Measurements from ENCODE around the gene SLC39A3. TPM values are rescaled to one million over a fixed set of nuclear protein-coding genes. Genes with fewer than 3 reads are reported as not detected.

The SLC39A3 gene
- total and polyA plus RNA-seq, 2 of the 8 experiments (the other 6 are each of a cell fraction or from before 2014, with no cell fraction given) = 33.0 to 52.9 TPM

DNA sequence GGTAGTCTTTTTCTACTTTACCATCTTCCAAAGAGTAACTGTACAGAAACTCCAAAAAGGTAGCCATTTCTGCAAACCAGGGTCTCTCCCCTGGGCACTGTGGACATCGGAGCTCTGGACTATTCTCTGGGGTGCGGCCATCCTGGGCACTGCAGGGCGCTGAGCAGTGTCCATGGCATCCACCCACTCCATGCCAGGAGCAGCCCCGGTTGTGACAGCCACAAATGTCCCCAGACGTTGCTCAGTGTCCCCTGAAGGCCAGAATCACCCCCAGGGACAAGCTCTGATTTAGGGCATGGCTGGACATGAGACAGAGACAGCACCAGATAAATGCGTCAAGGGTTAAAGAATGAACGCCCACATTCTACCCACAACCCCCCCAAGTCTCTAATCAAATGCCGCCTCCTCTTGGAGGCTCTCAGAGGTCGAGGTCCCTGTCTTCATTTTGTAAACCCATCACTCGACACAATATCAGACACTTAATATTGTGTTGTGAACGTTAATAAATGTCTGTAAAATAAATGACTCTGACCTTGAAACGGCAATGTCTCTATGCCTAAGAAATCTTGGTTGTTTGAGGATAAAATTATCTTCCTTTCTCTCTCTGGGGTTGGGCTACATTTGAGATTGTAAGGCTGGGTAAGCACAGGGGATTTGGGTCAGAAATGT is 46.2 kb downstream of the SLC39A3 start:
- Histone ChIP-seq H3K18ac (ENCODE audit: extremely low read depth, low read length) (no peak overlapping the region), H3K23me2 (ENCODE audit: low read depth, low read length) (no peaks in the 10 kb centered on the region), H4K8ac (ENCODE audit: extremely low read depth, insufficient read depth, low read length) (no peak overlapping the region), H3K4me2 (ENCODE audit: insufficient read depth in 1 of 2, low read depth in 2 of 2, low read length in 2 of 2) (no peak overlapping the region), H2BK5ac (ENCODE audit: low read depth, low read length) (no peak overlapping the region), H3K4me1 (replicated peaks in 1 of 4; ENCODE audit: control insufficient read depth in 3 of 4, insufficient read depth in 4 of 4, low read length in 3 of 4) (no peaks in the 10 kb centered on the region), H3K56ac (replicated peaks; ENCODE audit: insufficient read length, low read depth, low read length) (no peak overlapping the region), H3K27ac (ENCODE audit: low read depth, low read length) (no peak overlapping the region), H3K23ac (ENCODE audit: insufficient read length) (no peak overlapping the region), H2BK12ac (ENCODE audit: low read depth, low read length) (no peak overlapping the region), H3K14ac (ENCODE audit: insufficient read length) (no peak overlapping the region), H4K5ac (ENCODE audit: insufficient read length, low read depth, low read length) (no peak overlapping the region), H3K4ac (replicated peaks; ENCODE audit: insufficient read length, low read depth, low read length) (no peak overlapping the region), H3K9ac (replicated peaks in 1 of 4; ENCODE audit: extremely low read depth in 1 of 4, low read depth in 3 of 4, low read length in 3 of 4) (no peak overlapping the region), H3K79me2 (ENCODE audit: control insufficient read depth in 1 of 2, insufficient read depth in 2 of 2, low read length in 2 of 2) (no peaks in the 10 kb centered on the region), H2BK20ac (ENCODE audit: low read length) (no peak overlapping the region), H3K79me1 (ENCODE audit: low read depth, low read length) (no peaks in the 10 kb centered on the region; the same call in 1 of the 2 replicates), H3K27me3 (replicated peaks in 1 of 4; ENCODE audit: control insufficient read depth in 3 of 4, extremely low read depth in 1 of 4, insufficient read depth in 3 of 4, low read length in 3 of 4) (no peaks in the 10 kb centered on the region), H2BK120ac (replicated peaks; ENCODE audit: low read depth, low read length) (no peak overlapping the region), H4K91ac (replicated peaks; ENCODE audit: insufficient read length, low read length) (no peak overlapping the region), H3K9me3 (ENCODE audit: insufficient read depth in 2 of 2, low read depth in 1 of 2, low read length in 1 of 2) (no peaks in the 10 kb centered on the region), H3K4me3 (ENCODE audit: extremely low read depth in 1 of 4, insufficient read depth in 2 of 4, low read depth in 3 of 4, low read length in 4 of 4) (no peak overlapping the region), H2AFZ (ENCODE audit: low read length) (no peak overlapping the region), H4K20me1 (replicated peaks in 1 of 2; ENCODE audit: control insufficient read depth in 1 of 2, insufficient read depth in 2 of 2, low read length in 2 of 2) (peaks cover 0 to 2% of the 10 kb centered on the region in 2 experiments), H2BK15ac (ENCODE audit: low read length) (no peak overlapping the region), H3K36me3 (ENCODE audit: control insufficient read depth in 2 of 4, insufficient read depth in 4 of 4, low read length in 3 of 4) (no peaks in the 10 kb centered on the region), H2AK5ac (ENCODE audit: low read depth, low read length) (no peak overlapping the region)
- WGBS, 2 experiments (ENCODE audit: extremely low coverage in 1 of 2, insufficient coverage in 1 of 2, insufficient read length in 1 of 2, insufficient replicate concordance in 2 of 2, low coverage in 1 of 2, low lambda C conversion rate in 2 of 2, missing lambda C conversion rate in 1 of 2) = 85% methylated on average over 12 of the region's 12 CpGs; no CpG with 5 or more reads in 1 of the 2 experiments
- ChIA-PET POLR2A (ENCODE audit: partially characterized antibody) (interaction anchor here (0.6 to 1.5 kb wide), 3 partner anchors 9 to 95 kb away, joined by 3 read pairs; no protein-coding TSS in a partner anchor), CTCF (ENCODE audit: partially characterized antibody) (interaction anchor here (1.1 to 1.2 kb wide), 2 partner anchors 45 to 57 kb away, joined by 3 read pairs; no protein-coding TSS in a partner anchor)
- no peak for FAIRE-seq
- TF ChIP-seq RFX5 (IDR thresholded peaks at IDR 0.05; ENCODE audit: borderline replicate concordance, low read depth, low read length) (no peak), MAFK (IDR thresholded peaks at IDR 0.05; ENCODE audit: low read depth, low read length) (no peak), KDM4A (IDR thresholded peaks at IDR 0.05; ENCODE audit: low read depth, low read length, severe bottlenecking) (no peak), TCF12 (IDR thresholded peaks at IDR 0.05; ENCODE audit: low read depth, low read length) (no peak), RNF2 (IDR thresholded peaks at IDR 0.05; ENCODE audit: borderline replicate concordance, low read depth, low read length, missing control alignments, poor library complexity, severe bottlenecking) (no peak)
- no peak for DNase-seq (ENCODE audit: low read depth in 1 of 2, low spot score in 2 of 2)

Measured in H1 (cell line).